Vagina (tissue), 2 donors: ENCODE results near the gene MTSS2. TPM values are rescaled to one million over a fixed set of nuclear protein-coding genes. Genes with fewer than 3 reads are reported as not detected.

ENCODE experiments used
- DNase-seq, 2 donors: peaks; one replicate each; pipeline ENCODE4 v3.0.0-alpha.2; 2017; ENCODE audit errors: extremely low spot score in 2 of 2
- H3K27ac ChIP-seq: fragments of 200-600 bp; sonication (generic); one replicate; pipeline ENCODE4 v1.5.1; 2019
- H3K27me3 ChIP-seq: fragments of 200-600 bp; sonication (generic); one replicate; pipeline ENCODE4 v1.5.1; 2019
- H3K36me3 ChIP-seq, 2 donors: fragments of 200-600 bp; sonication (generic); one replicate each; pipeline ENCODE4 v1.5.1; 2017 to 2019
- H3K4me1 ChIP-seq: fragments of 200-600 bp; sonication (generic); one replicate; pipeline ENCODE4 v1.5.1; 2019
- H3K4me3 ChIP-seq, 2 donors: fragments of 200-600 bp; sonication (generic); 1 replicate in 1 of 2; 2 replicates in 1 of 2; pipeline ENCODE4 v1.5.1; 2016 to 2019
- H3K9me3 ChIP-seq: fragments of 200-600 bp; sonication (generic); one replicate; pipeline ENCODE4 v1.5.1; 2019
- POLR2A ChIP-seq, 2 donors: fragments of 450-650 bp; IDR thresholded peaks; one replicate each; pipeline ENCODE4 v1.6.1; 2017; ENCODE audit warnings: antibody characterized with exemption in 2 of 2, mild to moderate bottlenecking in 2 of 2, moderate library complexity in 2 of 2
- POLR2AphosphoS5 ChIP-seq, 2 donors: sonication (generic); formaldehyde crosslinking; IDR thresholded peaks; one replicate each; pipeline ENCODE4 v1.9.0; 2017; ENCODE audit warnings: antibody characterized with exemption in 2 of 2, mild to moderate bottlenecking in 2 of 2, low read depth in 1 of 2; ENCODE audit not compliant: insufficient read depth in 1 of 2
- intact Hi-C: fragments of 100-400 bp; cut with DNase I; formaldehyde crosslinking; loops from one replicate; pipeline ENCODE4 v1.15.1; 2023
- total RNA-seq: library from RNA; depleted of rRNA; stranded (reverse); fragments of >200 nt; gene quantifications from one replicate; pipeline ENCODE4 v1.2.3, GENCODE V29; 2016
- TF ChIP-seq, protein P1 (sequence below), 3 experiments: fragments of 450-650 bp in 2 of 3; fragments of 200-600 bp in 1 of 3; sonication (generic) in 1 of 3; IDR thresholded peaks; one replicate each; pipeline ENCODE4 v1.5.1; 2017 to 2019; ENCODE audit warnings: antibody characterized with exemption in 3 of 3, mild to moderate bottlenecking in 2 of 3, moderate library complexity in 2 of 3

Gene MTSS2
- total RNA-seq, 1 donor from 2014 or later, result 102 TPM

DNA sequence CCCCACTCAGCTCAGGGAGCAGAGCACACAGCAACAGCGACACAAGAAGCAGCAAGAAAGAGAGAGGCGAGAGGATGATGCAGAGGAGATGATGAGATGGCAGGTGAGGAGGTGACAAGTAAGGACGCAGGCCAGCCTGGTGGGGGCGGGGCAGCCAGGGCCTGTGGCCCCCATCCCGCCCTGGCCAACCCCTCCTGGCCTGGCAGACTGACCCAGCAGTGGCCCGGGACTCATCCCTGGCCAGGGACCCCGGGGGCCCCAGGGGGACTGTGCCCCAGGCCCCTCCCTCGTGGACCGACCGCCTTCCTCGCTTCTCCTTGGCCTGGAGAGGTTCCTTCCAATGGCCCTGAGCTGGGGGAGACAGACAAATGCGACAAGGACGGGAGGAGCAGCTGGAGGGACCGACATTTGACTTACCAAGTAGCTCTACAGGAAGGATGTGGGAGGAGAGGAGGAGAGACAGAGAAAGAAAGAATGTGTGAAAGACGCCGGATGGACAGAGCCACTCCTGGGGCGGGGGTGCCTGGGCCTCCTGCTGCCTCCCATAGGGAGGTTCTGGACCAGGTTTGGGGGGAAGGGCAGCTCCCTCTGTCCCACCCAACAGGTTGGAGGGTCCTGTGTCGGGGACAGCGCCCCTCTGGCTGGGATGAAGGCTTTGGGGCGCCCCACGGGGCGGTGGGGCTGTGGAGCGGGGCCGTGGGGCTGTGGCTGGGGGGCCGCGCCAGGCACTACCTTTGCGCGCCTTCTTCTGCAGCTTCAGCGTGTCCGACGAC is 6.8 kb downstream of the MTSS2 start:
- Histone ChIP-seq H3K36me3 (peaks cover 0 to 61% of the 10 kb centered on the region in 2 donors), H3K4me1 (peaks cover 40% of the 10 kb centered on the region), H3K27ac (peak overlapping the region; percentile 92), H3K27me3 (no peaks in the 10 kb centered on the region), H3K4me3 (no peak overlapping the region), H3K9me3 (no peaks in the 10 kb centered on the region)
- TF ChIP-seq POLR2AphosphoS5 (IDR thresholded peaks at IDR 0.05; ENCODE audit: insufficient read depth in 1 of 2, low read depth in 1 of 2), result no peak
- no peak for TF ChIP-seq POLR2A (IDR thresholded peaks at IDR 0.05)
- TF ChIP-seq, protein P1, sequence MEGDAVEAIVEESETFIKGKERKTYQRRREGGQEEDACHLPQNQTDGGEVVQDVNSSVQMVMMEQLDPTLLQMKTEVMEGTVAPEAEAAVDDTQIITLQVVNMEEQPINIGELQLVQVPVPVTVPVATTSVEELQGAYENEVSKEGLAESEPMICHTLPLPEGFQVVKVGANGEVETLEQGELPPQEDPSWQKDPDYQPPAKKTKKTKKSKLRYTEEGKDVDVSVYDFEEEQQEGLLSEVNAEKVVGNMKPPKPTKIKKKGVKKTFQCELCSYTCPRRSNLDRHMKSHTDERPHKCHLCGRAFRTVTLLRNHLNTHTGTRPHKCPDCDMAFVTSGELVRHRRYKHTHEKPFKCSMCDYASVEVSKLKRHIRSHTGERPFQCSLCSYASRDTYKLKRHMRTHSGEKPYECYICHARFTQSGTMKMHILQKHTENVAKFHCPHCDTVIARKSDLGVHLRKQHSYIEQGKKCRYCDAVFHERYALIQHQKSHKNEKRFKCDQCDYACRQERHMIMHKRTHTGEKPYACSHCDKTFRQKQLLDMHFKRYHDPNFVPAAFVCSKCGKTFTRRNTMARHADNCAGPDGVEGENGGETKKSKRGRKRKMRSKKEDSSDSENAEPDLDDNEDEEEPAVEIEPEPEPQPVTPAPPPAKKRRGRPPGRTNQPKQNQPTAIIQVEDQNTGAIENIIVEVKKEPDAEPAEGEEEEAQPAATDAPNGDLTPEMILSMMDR (IDR thresholded peaks at IDR 0.05), result no peak
- DNase-seq, result no peak
- intact Hi-C loops, result loop anchor here (5.0 kb wide), 1 partner anchor 93 kb away; no protein-coding TSS in a partner anchor

DNA sequence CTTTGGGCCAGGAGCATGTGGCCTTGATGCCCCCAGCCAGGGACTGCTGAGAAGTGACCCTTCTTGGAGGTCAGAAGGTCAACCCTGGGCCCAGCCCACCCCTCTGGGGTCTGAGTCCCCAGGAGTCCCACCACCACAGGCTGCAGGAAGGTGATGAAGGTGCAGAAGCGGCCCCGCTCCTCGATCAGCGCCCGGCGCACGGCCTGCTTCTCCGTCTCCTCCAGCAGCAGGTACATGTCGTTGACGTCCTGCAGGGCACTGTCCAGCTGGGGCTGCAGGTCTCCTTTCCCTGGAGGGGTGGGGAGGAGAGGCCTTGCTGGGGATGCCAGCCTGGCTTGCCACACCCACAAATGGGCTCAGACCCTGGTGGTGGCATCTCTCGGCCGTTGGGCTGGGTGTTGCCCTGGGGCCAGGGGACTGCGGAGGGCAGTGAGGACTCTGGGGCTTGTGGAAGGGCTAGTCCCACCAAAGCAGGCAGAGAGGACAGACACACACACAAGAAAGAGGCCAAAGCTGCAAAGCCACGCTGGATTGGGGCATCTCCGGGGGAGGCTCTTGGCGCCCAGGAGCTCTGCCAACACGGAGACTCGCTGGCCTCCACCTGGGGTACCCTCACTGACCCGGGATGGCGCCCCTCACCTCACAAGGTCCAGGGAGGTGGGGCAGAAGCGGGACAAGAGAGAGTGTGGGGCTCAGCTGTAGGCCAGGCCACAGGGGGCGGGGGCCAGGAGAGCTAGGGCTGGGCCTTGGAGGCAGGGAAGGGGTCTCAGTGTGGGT is 7.5 kb downstream of the MTSS2 start:
- Histone ChIP-seq H3K27ac (peak overlapping the region; percentile 92), H3K27me3 (no peaks in the 10 kb centered on the region), H3K9me3 (no peaks in the 10 kb centered on the region), H3K4me1 (peaks cover 32% of the 10 kb centered on the region), H3K4me3 (no peak overlapping the region), H3K36me3 (peaks cover 0 to 66% of the 10 kb centered on the region in 2 donors)
- intact Hi-C loops, result loop anchor here (5.0 kb wide), 1 partner anchor 94 kb away; no protein-coding TSS in a partner anchor
- no peak for TF ChIP-seq POLR2A (IDR thresholded peaks at IDR 0.05)
- TF ChIP-seq POLR2AphosphoS5 (IDR thresholded peaks at IDR 0.05; ENCODE audit: insufficient read depth in 1 of 2, low read depth in 1 of 2), result no peak
- TF ChIP-seq, protein P1 (IDR thresholded peaks at IDR 0.05), result no peak
- DNase-seq, result no peak

DNA sequence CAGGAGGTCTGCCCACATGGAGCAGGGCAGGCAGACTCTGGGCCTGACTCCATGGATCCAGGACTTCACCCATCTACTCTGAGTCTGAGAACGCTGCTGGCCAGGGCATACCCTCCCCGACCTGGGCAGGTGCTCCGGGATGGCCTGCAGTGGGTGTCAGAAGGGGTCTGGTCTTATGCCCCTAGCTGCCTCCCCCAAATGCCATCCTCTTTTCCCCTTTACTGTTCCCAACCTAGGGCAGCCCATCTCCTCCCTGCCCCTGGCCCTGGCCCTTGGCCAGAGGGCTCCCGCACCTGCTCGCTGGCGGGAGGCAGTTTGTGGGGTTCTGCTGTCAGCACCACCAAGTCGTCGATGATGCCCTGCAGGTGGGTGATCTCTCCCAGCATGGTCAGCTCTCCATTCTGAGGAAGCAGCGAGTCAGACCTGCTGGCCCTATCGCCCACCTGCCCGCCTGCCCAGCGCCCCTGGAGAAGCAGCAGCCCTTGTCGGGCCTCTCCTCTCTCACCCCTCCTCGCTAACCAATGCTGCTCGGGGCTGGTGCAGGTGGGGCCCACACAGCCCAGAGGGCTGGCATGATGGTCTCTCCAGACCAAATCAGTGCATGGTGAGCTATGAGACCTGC is 8.2 kb downstream of the MTSS2 start:
- Histone ChIP-seq H3K9me3 (no peaks in the 10 kb centered on the region), H3K4me1 (peaks cover 25% of the 10 kb centered on the region), H3K36me3 (peaks cover 0 to 72% of the 10 kb centered on the region in 2 donors), H3K27me3 (no peaks in the 10 kb centered on the region), H3K27ac (no peak overlapping the region), H3K4me3 (no peak overlapping the region)
- TF ChIP-seq POLR2AphosphoS5 (IDR thresholded peaks at IDR 0.05; ENCODE audit: insufficient read depth in 1 of 2, low read depth in 1 of 2) (no peak), POLR2A (IDR thresholded peaks at IDR 0.05) (no peak)
- TF ChIP-seq, protein P1 (IDR thresholded peaks at IDR 0.05), result no peak
- no peak for DNase-seq
- intact Hi-C loops, result loop anchor here (5.0 kb wide), 1 partner anchor 95 kb away; no protein-coding TSS in a partner anchor

DNA sequence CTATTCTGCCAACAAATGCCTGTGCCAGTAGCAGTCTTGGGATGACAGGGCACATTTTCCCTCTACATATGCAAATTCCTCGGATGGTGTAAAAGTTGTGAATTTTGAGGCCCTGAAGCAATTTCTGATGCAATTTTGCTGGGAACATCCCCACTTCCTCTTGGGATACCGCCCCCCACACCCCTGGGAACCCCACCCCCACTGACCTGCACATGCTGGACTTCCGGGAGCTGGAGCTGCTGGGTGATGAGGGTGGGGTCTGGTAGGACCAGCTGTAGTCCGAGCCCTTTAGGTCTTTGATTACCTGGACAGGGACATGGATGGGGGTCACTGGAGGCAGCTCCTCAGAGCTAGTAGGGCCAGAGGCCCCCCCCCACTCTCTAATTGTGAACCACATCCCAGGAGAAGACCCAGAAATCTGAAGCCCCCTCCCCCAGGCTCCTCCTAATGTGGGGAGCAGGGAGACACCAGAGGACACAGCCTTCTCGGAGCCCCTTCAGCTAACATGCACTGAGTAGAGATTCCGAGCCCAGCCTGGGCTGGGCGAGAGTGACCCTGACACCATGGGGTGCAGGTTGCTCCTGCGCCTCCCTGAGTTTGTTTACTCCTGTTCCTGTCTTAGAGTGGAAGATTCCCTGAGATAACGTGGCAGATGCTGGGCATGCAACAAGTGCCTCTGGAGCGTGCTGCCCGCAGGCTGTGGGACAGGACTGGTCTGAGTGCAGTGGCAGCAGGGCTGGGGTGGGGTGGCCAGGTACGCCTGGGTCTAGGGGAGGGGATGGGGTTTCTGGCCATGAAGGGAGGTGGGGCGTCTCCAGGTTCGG is 9.0 kb downstream of the MTSS2 start:
- TF ChIP-seq, protein P1 (IDR thresholded peaks at IDR 0.05), result no peak
- TF ChIP-seq POLR2A (IDR thresholded peaks at IDR 0.05) (no peak), POLR2AphosphoS5 (IDR thresholded peaks at IDR 0.05; ENCODE audit: insufficient read depth in 1 of 2, low read depth in 1 of 2) (no peak)
- Histone ChIP-seq H3K4me1 (peaks cover 18% of the 10 kb centered on the region), H3K9me3 (no peaks in the 10 kb centered on the region), H3K36me3 (peaks cover 0 to 77% of the 10 kb centered on the region in 2 donors), H3K27ac (no peak overlapping the region), H3K4me3 (no peak overlapping the region), H3K27me3 (no peaks in the 10 kb centered on the region)
- intact Hi-C loops, result loop anchor here (5.0 kb wide), 1 partner anchor 95 kb away; no protein-coding TSS in a partner anchor
- DNase-seq, result no peak
